Adrenal gland (tissue), 5 donors: ENCODE results near the gene FAM118A.

Experiments
- POLR2A ChIP-seq, 2 donors: fragments of 450-650 bp; IDR thresholded peaks; one replicate each; pipeline ENCODE4 v1.6.1; 2017; ENCODE audit warnings: antibody characterized with exemption in 2 of 2, mild to moderate bottlenecking in 2 of 2, moderate library complexity in 1 of 2
- TF ChIP-seq, protein P1 (sequence below), 6 experiments: fragments of 450-650 bp in 4 of 6; fragments of 200-600 bp in 2 of 6; sonication (generic) in 1 of 6; IDR thresholded peaks; 1 replicate in 5 of 6; 2 replicates in 1 of 6; pipeline versions ENCODE4 v1.5.1 to v1.8.0; 2016 to 2021; ENCODE audit warnings: antibody characterized with exemption in 6 of 6, mild to moderate bottlenecking in 2 of 6, moderate library complexity in 1 of 6
- donor health status: DM: no; HTN: no; CAD: no.

DNA sequence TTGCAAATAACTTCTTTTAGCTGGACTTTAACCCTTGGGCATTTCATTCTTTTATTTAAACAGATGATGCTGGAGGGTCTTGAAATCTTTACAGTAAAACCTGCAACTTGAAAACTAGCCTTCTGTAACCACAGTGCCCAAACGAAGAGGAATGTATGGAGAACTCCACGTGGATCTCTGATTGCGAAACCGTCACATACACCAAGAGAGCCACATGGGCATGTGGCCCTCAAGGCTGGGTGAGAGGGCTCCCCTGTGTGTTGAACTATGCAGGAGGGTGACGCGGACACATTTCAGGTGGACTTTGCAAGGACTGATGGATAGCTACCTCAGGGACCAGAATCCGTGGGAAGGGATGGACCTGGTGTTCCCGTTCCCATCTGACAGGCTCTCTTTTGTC, 30.6 kb downstream of the FAM118A start:
- TF ChIP-seq, protein P1, sequence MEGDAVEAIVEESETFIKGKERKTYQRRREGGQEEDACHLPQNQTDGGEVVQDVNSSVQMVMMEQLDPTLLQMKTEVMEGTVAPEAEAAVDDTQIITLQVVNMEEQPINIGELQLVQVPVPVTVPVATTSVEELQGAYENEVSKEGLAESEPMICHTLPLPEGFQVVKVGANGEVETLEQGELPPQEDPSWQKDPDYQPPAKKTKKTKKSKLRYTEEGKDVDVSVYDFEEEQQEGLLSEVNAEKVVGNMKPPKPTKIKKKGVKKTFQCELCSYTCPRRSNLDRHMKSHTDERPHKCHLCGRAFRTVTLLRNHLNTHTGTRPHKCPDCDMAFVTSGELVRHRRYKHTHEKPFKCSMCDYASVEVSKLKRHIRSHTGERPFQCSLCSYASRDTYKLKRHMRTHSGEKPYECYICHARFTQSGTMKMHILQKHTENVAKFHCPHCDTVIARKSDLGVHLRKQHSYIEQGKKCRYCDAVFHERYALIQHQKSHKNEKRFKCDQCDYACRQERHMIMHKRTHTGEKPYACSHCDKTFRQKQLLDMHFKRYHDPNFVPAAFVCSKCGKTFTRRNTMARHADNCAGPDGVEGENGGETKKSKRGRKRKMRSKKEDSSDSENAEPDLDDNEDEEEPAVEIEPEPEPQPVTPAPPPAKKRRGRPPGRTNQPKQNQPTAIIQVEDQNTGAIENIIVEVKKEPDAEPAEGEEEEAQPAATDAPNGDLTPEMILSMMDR (IDR thresholded peaks at IDR 0.05) = no peak
- TF ChIP-seq POLR2A (IDR thresholded peaks at IDR 0.05) = no peak
